SK-N-SH (cell line): ENCODE results near the gene CHFR.

Experiments used
- CTCF ChIP-seq: fragments of 200-600 bp; sonication (generic); IDR thresholded peaks from 2 replicates; pipeline ENCODE4 v1.6.1; 2017; ENCODE audit warnings: antibody characterized with exemption, mild to moderate bottlenecking, moderate library complexity
- EP300 ChIP-seq, 2 experiments: IDR thresholded peaks; 2 replicates each; pipeline versions ENCODE4 v1.4.0 to v1.6.1; 2012; ENCODE audit warnings: borderline replicate concordance in 1 of 2, low read depth in 1 of 2, low read length in 1 of 2
- EZH2phosphoT487 ChIP-seq: fragments of 200-600 bp; sonication (generic); IDR thresholded peaks from 2 replicates; pipeline ENCODE4 v1.6.1; 2017; ENCODE audit warnings: low read depth, mixed run types, mild to moderate bottlenecking, antibody characterized with exemption, moderate library complexity, borderline replicate concordance
- JUND ChIP-seq: IDR thresholded peaks from 2 replicates; pipeline ENCODE4 v1.4.0; 2012
- POLR2AphosphoS5 ChIP-seq: IDR thresholded peaks from 2 replicates; pipeline ENCODE4 v1.6.1; 2012; ENCODE audit warnings: low read depth, low read length
- RFX5 ChIP-seq: IDR thresholded peaks from 2 replicates; pipeline ENCODE4 v1.6.1; 2012; ENCODE audit warnings: mild to moderate bottlenecking, improper control_type of control experiment, low read length

DNA sequence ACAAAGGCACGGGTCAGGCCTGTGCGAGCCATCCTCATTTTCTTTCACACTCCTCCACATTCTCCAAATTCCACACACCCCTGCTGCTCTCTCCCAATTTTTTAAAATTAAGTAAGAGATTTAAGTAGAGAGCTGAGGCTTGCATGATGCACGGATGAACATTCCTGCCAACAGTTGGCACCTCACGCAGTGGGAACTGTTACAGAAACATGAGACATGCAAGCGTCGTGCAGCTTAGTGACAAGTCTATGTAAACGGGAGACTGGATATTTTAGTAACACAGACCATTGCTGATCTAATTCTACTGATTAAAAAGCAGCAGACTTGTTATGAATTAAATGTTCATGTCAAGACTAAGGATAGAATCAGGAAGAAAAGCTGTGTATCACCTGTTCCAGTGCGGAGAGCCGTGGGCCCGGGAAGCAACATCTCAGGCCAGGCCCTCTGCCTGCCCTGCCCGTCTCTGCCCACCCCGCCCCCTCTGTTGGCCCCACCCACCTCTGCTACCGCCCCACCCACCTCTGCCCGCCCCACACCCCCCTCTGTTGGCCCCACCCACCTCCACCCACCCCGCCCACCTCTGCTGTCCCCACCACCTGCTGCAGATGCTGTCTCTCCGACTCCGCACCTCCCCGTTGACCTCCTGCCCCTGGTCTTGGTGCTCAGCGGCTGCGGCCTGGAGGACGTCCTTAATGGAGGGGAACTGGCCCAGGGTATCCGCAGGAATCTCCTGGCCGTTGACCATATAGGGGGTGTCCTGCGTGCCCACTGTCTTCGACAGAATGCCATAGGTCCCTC is 79.9 kb downstream of the CHFR start:
- TF ChIP-seq POLR2AphosphoS5 (no peak), EZH2phosphoT487 (no peak), JUND (no peak), CTCF (no peak), RFX5 (no peak), EP300 (IDR thresholded peaks at IDR 0.05; ENCODE audit: borderline replicate concordance in 1 of 2, low read depth in 1 of 2, low read length in 1 of 2) (no peak)
